Activated CD4-positive, alpha-beta memory T cell treated with anti-CD3 and anti-CD28 coated beads, Interleukin-2, amount 10 ng/mL, durations not matched to agents 7 days and 5 days (primary cell): ENCODE data around the gene SAMD4B. TPM values are rescaled to one million over a fixed set of nuclear protein-coding genes. Genes with fewer than 3 reads are reported as not detected.

ENCODE experiments used
- CTCF ChIA-PET: fragments of 350-600 bp; sonication (Branson Sonifier 250); formaldehyde crosslinking; loops from one replicate; lab custom pipeline; 2021; ENCODE audit warnings: antibody characterized with exemption, inconsistent platforms; lab: Charles Lee
- POLR2A ChIA-PET: fragments of 350-600 bp; sonication (Branson Sonifier 250); formaldehyde crosslinking; loops from one replicate; lab custom pipeline; 2021; ENCODE audit warnings: antibody characterized with exemption; lab: Charles Lee
- DNase-seq: peaks from one replicate; pipeline ENCODE4 v3.0.0-alpha.2; 2020
- H3K27ac Mint-ChIP-seq: one replicate; pipeline ENCODE4 v1.8.0; 2021; ENCODE audit warnings: mild to moderate bottlenecking, mixed read lengths
- H3K27me3 Mint-ChIP-seq: one replicate; pipeline ENCODE4 v1.8.0; 2021; ENCODE audit warnings: mixed read lengths
- H3K36me3 Mint-ChIP-seq: one replicate; pipeline ENCODE4 v1.8.0; 2021; ENCODE audit warnings: low read depth, mixed read lengths
- H3K4me1 Mint-ChIP-seq: one replicate; pipeline ENCODE4 v1.8.0; 2021; ENCODE audit warnings: mixed read lengths
- H3K4me3 Mint-ChIP-seq: one replicate; pipeline ENCODE4 v1.8.0; 2021; ENCODE audit warnings: mild to moderate bottlenecking, mixed read lengths
- H3K9me3 Mint-ChIP-seq: one replicate; pipeline ENCODE4 v1.8.0; 2021; ENCODE audit warnings: mixed read lengths
- total RNA-seq, 2 experiments: library from RNA; stranded (reverse); gene quantifications; one replicate each; pipeline ENCODE4 v1.2.3, GENCODE V29; 2021

Gene SAMD4B
- total RNA-seq, 2 experiments from 2014 or later = 53.9 to 54.8 TPM

GRCh38 chr19:39381910-39382611 lies 39.8 kb downstream of the SAMD4B start:
- H3K4me3 Mint-ChIP-seq = no peak overlapping the region
- peaks cover 59% of the 10 kb centered on the region for H3K36me3 Mint-ChIP-seq
- POLR2A ChIA-PET = interaction anchor here (1.2 to 1.4 kb wide), 2 partner anchors 10 to 30 kb away, joined by 3 read pairs; partner anchors contain the start of gene PLEKHG2
- H3K9me3 Mint-ChIP-seq = no peaks in the 10 kb centered on the region
- no peaks in the 10 kb centered on the region for H3K27me3 Mint-ChIP-seq
- CTCF ChIA-PET = no interaction called here
- no peak for DNase-seq
- H3K4me1 Mint-ChIP-seq = peaks cover 1% of the 10 kb centered on the region
- no peak overlapping the region for H3K27ac Mint-ChIP-seq

- Mint-ChIP-seq H3K4me1 (peaks cover 2% of the 10 kb centered on the region), H3K27me3 (no peaks in the 10 kb centered on the region), H3K9me3 (no peaks in the 10 kb centered on the region), H3K27ac (no peak overlapping the region), H3K4me3 (no peak overlapping the region), H3K36me3 (peaks cover 52% of the 10 kb centered on the region)
- no peak for DNase-seq
- ChIA-PET POLR2A (interaction anchor here (1.2 kb wide), 1 partner anchor 9 kb away, joined by 3 read pairs; no protein-coding TSS in a partner anchor), CTCF (no interaction called here)
Measured at GRCh38 chr19:39382991-39383828, 41.0 kb downstream of the SAMD4B start.

GRCh38 chr19:39384839-39385568 lies 42.8 kb downstream of the SAMD4B start:
- no peaks in the 10 kb centered on the region for H3K9me3 Mint-ChIP-seq
- peaks cover 16% of the 10 kb centered on the region for H3K4me1 Mint-ChIP-seq
- CTCF ChIA-PET = no interaction called here
- peaks cover 56% of the 10 kb centered on the region for H3K36me3 Mint-ChIP-seq
- POLR2A ChIA-PET = no interaction called here
- H3K4me3 Mint-ChIP-seq = no peak overlapping the region
- no peaks in the 10 kb centered on the region for H3K27me3 Mint-ChIP-seq
- peak overlapping the region; percentile 34 for H3K27ac Mint-ChIP-seq
- no peak for DNase-seq

- CTCF ChIA-PET = no interaction called here
Measured at GRCh38 chr19:39385629-39386411, 43.6 kb downstream of the SAMD4B start.

GRCh38 chr19:39386557-39386956 lies 44.3 kb downstream of the SAMD4B start:
- H3K9me3 Mint-ChIP-seq = no peaks in the 10 kb centered on the region
- H3K4me3 Mint-ChIP-seq = no peak overlapping the region
- H3K27me3 Mint-ChIP-seq = no peaks in the 10 kb centered on the region
- no peak for DNase-seq
- POLR2A ChIA-PET = no interaction called here
- peaks cover 52% of the 10 kb centered on the region for H3K36me3 Mint-ChIP-seq
- peaks cover 27% of the 10 kb centered on the region for H3K4me1 Mint-ChIP-seq
- CTCF ChIA-PET = no interaction called here
- no peak overlapping the region for H3K27ac Mint-ChIP-seq

More at GRCh38 chr19:39385629-39386411, 43.6 kb downstream of the SAMD4B start:
- Mint-ChIP-seq H3K27me3 (no peaks in the 10 kb centered on the region), H3K36me3 (peaks cover 55% of the 10 kb centered on the region), H3K4me3 (no peak overlapping the region), H3K4me1 (peaks cover 21% of the 10 kb centered on the region), H3K9me3 (no peaks in the 10 kb centered on the region), H3K27ac (peak overlapping the region; percentile 61)
- no peak for DNase-seq
- POLR2A ChIA-PET = no interaction called here

- Mint-ChIP-seq H3K4me3 (no peak overlapping the region), H3K4me1 (peaks cover 39% of the 10 kb centered on the region), H3K9me3 (no peaks in the 10 kb centered on the region), H3K27me3 (no peaks in the 10 kb centered on the region), H3K36me3 (peaks cover 46% of the 10 kb centered on the region), H3K27ac (peak overlapping the region; percentile 41)
- ChIA-PET POLR2A (interaction anchor here (1.0 to 3.4 kb wide), 3 partner anchors 9 to 54 kb away, joined by 3 to 27 read pairs (median 3); partner anchors contain the start of gene GMFG), CTCF (no interaction called here)
- DNase-seq = no peak
Measured at GRCh38 chr19:39388657-39389056, 46.4 kb downstream of the SAMD4B start.

GRCh38 chr19:39389631-39390414 lies 47.6 kb downstream of the SAMD4B start:
- POLR2A ChIA-PET = interaction anchor here (1.0 to 3.4 kb wide), 8 partner anchors 8 to 316 kb away, joined by 3 to 60 read pairs (median 29); partner anchors contain the start of genes GMFG, PLEKHG2, RPS16 and ZFP36
- H3K4me3 Mint-ChIP-seq = peak overlapping the region; percentile 90
- peak overlapping the region; percentile 97 for H3K27ac Mint-ChIP-seq
- no peaks in the 10 kb centered on the region for H3K9me3 Mint-ChIP-seq
- peaks cover 43% of the 10 kb centered on the region for H3K4me1 Mint-ChIP-seq
- CTCF ChIA-PET = no interaction called here
- peaks cover 48% of the 10 kb centered on the region for H3K36me3 Mint-ChIP-seq
- no peak for DNase-seq
- H3K27me3 Mint-ChIP-seq = no peaks in the 10 kb centered on the region

- peak overlapping the region; percentile 97 for H3K27ac Mint-ChIP-seq
- H3K27me3 Mint-ChIP-seq = no peaks in the 10 kb centered on the region
- no peaks in the 10 kb centered on the region for H3K9me3 Mint-ChIP-seq
- peak overlapping the region; percentile 90 for H3K4me3 Mint-ChIP-seq
- ChIA-PET CTCF (interaction anchor here (0.5 to 3.9 kb wide), 9 partner anchors 11 to 800 kb away, joined by 3 to 34 read pairs (median 5); partner anchors contain the start of genes PLEKHG2, RPS16 and SAMD4B), POLR2A (interaction anchor here (0.9 to 3.4 kb wide), 16 partner anchors 12 to 317 kb away, joined by 3 to 60 read pairs (median 8); partner anchors contain the start of genes EID2, GMFG, PLEKHG2 and RPS16)
- peak; percentile 79 for DNase-seq
- peaks cover 54% of the 10 kb centered on the region for H3K36me3 Mint-ChIP-seq
- peaks cover 49% of the 10 kb centered on the region for H3K4me1 Mint-ChIP-seq
Measured at GRCh38 chr19:39390451-39390750, 48.2 kb downstream of the SAMD4B start.

- POLR2A ChIA-PET = interaction anchor here (0.9 to 3.4 kb wide), 28 partner anchors 12 to 549 kb away, joined by 3 to 60 read pairs (median 4); partner anchors contain the start of genes DLL3, EID2, GMFG and IFNL4
Measured at GRCh38 chr19:39390751-39391437, 48.7 kb downstream of the SAMD4B start, which contains the start of the genes MED29 and PAF1. Gene MED29, plus strand, starts transcription at chr19:39391378. Its CDS starts 45 bp downstream, at chr19:39391423. Gene PAF1, minus strand, starts transcription at chr19:39391106. Its CDS starts 242 bp downstream, at chr19:39390864.

GRCh38 chr19:39397360-39398296 lies 55.4 kb downstream of the SAMD4B start:
- POLR2A ChIA-PET = interaction anchor here (0.6 to 7.7 kb wide), 20 partner anchors 8 to 445 kb away, joined by 3 to 195 read pairs (median 4); partner anchors contain the start of genes EID2B, GMFG, PLEKHG2 and RPS16
- Mint-ChIP-seq H3K4me3 (peak overlapping the region; percentile 68), H3K27me3 (no peaks in the 10 kb centered on the region), H3K27ac (peak overlapping the region; percentile 96), H3K9me3 (no peaks in the 10 kb centered on the region), H3K4me1 (peaks cover 76% of the 10 kb centered on the region), H3K36me3 (peaks cover 42% of the 10 kb centered on the region)
- CTCF ChIA-PET = interaction anchor here (0.8 to 3.5 kb wide), 17 partner anchors 10 to 853 kb away, joined by 3 to 113 read pairs (median 3); partner anchors contain the start of genes EID2, EID2B, GMFG and PLEKHG2
- peak; percentile 95 for DNase-seq

More at GRCh38 chr19:39390751-39391437, 48.7 kb downstream of the SAMD4B start, which contains the start of the genes MED29 and PAF1:
- CTCF ChIA-PET = interaction anchor here (0.5 to 3.9 kb wide), 11 partner anchors 11 to 800 kb away, joined by 3 to 34 read pairs (median 4); partner anchors contain the start of genes PLEKHG2, RPS16 and SAMD4B
- H3K27me3 Mint-ChIP-seq = no peaks in the 10 kb centered on the region
- DNase-seq = peak; percentile 97
- H3K4me1 Mint-ChIP-seq = peaks cover 51% of the 10 kb centered on the region
- no peaks in the 10 kb centered on the region for H3K9me3 Mint-ChIP-seq
- H3K27ac Mint-ChIP-seq = peak within 1 kb of the TSS; percentile 97
- H3K4me3 Mint-ChIP-seq = peak within 1 kb of the TSS; percentile 90
- peaks cover 54% of the 10 kb centered on the region for H3K36me3 Mint-ChIP-seq
